Urothelium cell line (cell line): ENCODE data around the gene HAAO.

Experiments used
- DNase-seq: peaks from one replicate; pipeline ENCODE4 v3.0.0; 2011; ENCODE audit warnings: low spot score, mixed read lengths
- FAIRE-seq: peaks from 2 replicates; lab custom pipeline; 2011; peaks lifted over from hg19 to GRCh38; lab: Jason Lieb, UNC

The HAAO gene

DNA sequence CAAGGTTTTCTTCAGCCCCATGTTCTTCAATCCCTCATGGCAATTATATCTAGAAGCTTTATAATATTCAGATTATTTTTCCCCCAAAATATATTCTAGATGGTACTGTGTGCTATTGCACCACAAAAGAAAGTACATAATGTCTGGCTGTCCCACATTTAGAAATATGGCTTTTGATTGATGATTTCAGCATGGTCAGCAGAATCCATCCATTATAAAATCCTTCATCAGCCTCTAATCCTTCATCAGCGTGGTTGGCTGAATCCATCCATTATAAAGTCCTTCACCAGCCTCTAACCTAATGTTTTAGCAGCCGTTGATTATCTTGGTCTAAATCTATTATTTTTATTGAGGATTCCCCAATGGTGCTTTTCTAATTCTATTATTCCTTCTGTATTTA is 23.3 kb upstream of the HAAO start:
- no peak for FAIRE-seq

DNA sequence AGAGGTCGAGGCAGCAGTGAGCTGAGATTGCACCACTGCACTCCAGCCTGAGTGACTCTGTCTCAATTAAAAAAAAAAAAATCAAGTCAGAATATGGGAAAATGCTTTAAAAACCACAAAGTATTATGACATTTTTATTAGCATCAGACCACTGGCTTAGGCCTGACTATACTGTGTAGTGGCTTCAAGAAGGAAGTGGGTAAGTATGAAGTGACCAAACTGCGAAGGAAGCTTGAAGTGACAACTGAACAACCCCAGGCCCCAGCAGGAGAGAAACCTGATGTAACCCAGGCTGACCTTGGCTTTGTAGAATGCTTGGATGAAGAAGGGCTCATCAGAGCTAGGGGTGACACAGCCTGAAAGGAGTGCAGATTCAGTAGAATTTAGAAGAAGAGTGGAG is 21.4 kb upstream of the HAAO start:
- DNase-seq (no peak), FAIRE-seq (no peak)

More for the DNA sequence above, 23.3 kb upstream of the HAAO start:
- no peak for DNase-seq

DNA sequence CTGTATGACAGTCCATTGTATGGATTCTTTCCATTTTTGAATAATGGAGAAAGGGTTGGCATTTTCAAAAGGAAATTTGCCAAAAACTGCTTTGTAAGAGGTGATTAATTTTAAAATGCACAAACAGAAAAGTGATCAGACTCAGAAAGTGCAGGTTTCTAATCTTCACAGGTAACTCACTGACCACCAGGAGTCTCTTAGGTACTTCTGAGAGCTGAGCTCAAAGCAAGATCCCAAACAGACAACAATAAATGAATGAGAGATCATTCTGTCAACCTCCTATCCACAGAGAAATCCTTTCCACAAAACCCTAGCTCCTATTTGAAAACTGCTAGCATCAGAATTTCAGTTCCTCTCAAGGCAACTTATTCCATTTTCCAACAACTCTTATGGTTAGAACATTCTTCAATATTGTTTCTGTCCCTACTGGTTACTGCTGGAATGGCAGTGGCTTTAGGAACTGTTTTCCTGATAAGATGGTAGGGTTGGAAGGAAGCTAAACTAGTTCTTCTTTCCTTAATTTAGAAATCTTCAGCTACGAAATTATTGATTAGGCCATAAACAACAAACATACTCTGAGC is 20.6 kb upstream of the HAAO start:
- DNase-seq: no peak
- FAIRE-seq: no peak

DNA sequence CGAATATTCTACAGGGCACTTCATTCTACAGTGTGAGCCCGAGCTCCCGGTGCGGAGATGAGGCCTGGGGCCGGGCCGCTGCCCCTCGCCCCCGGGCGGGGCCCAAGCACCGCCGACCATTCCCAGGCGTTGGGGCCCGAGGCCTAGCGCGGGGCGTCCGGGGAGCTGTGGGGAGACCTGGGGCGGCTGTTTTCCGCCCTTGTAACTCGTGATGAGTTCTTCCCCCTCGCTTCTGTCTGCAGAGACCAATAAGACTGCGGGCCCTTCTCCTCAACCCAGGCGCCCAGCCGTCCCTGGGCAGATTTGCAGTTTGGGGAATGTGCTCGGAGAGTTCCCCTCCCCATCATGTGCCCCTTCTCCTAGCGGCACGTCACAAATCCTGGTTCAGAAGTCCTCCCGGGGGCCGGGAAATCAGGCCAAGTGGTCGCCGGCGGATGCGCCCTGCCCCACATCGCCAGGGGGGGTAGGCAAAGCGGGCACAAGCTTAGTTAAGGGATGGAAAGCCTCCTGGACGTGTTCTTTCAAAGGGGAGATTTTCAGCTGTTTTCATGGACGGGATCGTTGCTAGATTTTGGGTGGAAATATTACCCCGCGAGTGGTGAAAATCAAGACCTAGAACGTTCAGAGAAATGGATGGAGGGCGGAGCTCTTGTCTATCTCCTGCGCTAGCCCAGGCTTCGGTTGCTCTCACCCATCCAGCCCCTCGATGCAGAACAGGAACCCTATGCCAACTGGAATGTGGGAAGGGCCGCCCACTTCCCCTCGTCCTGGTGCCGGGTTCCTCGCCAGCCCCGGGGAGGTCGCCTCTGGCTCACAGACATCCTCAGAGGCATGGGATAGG is 18.8 kb upstream of the HAAO start:
- peak; percentile 86 for DNase-seq
- no peak for FAIRE-seq

DNA sequence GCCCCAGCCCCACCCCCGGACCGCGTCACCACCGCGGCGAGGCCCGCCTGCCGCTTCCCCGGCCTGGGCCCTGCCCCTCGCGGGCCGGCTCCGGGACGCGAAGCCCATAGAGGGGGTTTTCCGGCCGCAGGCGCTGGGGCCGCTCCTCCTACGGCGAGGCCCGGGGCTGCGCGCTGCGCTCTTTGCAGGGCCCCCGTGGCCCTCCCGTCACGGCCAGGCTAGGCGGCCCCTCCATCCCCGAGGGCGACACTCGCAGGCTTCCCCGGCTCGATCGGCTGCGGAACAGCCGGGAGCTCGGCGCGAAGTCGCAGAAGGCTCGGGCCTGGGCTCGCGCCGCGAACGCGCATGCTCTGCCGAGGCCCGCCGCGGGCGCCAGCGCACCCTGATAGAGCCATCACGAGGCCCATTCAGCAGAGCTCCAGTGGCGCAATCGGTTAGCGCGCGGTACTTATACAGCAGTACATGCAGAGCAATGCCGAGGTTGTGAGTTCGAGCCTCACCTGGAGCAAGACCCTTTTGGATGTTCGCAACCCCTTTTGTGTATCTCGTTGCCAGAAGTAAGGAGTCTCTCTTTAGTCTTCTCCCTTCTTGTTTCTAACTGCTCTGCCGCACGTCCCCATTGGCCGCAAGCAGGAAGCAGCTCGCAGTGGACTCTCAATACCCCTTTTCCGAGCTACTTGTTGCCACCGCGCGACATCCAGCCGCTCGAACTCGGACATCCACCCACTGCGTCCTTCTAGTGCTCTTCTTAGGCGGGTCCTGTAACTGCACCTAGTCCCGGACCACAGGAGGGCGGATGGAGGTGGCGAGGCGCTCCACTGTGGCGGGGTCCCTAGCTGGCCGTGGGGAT is 18.0 kb upstream of the HAAO start:
- FAIRE-seq: peak; percentile 83
- peak; percentile 96 for DNase-seq

DNA sequence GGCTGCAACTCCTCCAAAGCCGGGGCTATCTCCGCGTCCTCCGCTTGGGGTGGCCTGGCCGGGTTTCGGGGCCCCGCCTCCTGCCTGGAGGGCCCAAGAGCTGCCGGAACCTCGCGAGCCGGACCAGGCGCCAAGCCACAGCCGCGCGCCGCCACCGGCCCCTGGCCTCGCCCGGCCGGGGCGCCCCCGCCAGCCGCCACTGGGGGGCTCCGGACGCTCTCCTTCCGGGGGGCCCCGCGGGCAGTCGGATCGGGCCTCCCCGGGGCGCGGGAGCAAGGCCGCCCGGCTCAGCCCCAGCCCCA is 17.4 kb upstream of the HAAO start:
- DNase-seq (peak; percentile 91), FAIRE-seq (no peak)

DNA sequence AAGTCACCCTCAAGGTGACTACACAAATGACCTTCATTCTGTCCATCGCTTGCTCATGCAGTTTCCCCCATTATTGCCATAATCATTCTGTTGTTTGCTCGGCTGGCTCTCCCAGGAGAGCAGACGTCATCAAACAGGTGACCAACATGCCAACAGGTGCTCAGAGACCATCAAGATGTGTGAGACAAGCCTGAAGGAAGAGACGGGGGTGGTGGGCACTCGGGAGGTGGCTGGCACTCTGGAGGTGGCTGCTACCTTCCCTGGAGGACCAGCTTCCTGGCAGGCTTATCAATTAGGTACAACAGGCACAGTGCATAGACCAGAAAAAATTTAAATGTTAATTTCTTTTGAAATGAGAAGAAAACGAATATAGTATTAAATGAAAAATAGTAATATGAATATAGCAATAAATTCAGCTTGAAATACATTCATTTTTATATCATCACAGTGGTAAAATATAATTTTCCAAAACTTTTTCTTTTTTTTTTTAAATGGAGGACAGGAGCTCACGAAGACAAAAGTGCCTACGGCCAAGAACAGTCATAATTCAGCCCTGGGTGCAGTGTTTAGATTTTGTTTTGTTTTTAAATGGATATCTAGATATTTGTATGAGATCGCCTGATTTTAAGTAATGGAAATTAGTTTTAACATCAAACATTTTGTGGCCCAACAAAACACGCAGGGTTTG is 16.9 kb upstream of the HAAO start:
- FAIRE-seq (no peak), DNase-seq (no peak)

DNA sequence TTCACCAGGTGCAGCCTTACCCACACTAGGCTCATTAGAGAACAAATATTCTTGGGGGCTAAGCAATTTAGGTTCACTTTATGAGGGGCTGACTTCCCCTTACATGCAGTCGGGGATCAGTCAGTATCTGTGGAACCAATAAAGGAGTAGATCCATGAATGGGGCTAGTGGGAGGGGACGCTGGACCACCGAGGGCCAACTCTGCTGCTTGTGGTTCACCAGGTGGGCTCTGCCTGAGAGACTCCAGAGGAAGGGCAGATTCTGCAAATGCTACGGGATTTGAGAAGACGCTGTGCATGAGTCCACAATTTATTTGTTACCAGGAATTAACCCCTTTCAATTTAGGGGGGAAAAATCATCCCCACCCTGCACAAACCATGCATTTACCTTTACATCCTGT is 15.9 kb upstream of the HAAO start:
- DNase-seq (no peak), FAIRE-seq (no peak)

DNA sequence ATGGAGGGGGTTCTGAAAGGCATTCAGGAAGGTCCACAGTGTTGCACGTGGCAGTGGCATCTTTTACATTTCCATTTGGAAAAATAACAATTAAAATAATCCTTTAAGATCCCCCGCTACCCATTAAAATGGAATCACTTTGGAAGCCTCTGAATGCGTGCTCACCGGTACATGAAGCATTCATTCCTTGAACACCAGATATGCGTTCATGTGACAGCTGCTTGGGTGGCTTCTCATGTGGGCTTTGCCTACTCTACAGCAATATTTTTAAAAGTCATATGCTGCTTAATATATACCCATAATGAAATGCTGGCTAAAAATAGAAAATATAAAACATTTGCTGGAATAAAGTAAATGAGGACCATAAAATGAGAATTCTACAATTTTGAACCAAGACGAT is 14.4 kb upstream of the HAAO start:
- FAIRE-seq (no peak), DNase-seq (no peak)

DNA sequence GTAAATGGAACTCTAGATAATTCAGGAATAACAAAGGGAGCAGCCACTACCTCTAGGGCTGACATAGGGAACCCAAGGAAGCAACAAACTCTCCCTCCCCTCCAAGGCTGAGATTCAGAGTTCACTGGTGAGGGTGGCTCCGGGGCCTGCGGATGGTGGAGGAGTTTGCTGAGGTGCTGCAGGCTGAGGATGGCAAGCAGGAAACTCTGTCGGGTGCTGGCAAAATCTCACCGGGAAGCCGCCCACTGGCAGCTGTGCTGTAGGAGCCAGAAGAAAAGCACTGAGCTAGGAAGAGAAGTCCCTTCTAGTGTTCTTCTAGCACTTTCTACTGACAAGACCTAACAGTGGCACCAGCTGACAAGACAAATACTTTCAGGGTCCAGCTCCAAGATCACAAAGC is 12.5 kb upstream of the HAAO start:
- no peak for FAIRE-seq

DNA sequence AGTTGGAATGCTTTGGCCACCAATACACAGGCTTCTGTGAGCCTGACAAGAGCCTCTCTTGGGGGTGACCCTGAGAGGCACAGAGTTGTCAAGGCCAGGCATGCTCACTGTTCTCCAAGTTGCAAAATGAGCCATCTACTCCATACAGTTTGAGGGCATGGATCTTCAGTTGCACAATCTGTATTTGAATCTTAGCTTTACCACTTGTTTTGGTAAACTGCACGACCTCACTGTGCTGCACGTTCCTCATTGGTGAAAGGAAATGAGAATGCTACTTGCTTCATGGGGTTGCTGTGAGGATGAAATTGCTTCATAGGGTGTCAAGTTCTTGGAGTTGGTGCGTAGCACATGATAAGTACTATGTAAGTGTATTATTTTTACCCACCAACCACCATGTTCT is 12.0 kb upstream of the HAAO start:
- DNase-seq: no peak

More for the DNA sequence above, 12.5 kb upstream of the HAAO start:
- no peak for DNase-seq

DNA sequence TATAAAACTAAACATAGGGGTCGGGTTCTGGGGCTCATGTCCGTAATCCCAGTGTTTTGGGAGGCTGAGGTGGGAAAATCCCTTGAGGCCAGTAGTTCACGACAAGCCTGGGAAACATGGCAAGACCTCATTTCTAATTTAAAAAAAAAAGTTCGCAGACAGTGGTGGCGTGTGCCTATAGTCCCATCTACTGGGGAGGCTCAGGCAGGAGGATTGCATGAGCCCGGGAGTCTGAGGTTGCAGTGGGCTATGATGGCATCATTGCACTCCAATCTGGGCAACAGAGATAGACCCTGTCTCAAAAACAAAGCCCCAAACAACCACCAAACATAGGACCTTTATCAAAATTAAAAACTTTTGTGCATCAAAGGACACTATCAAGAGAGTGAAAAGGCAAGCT is 9.8 kb upstream of the HAAO start:
- no peak for FAIRE-seq
- no peak for DNase-seq

More for the DNA sequence above, 12.0 kb upstream of the HAAO start:
- FAIRE-seq: no peak

DNA sequence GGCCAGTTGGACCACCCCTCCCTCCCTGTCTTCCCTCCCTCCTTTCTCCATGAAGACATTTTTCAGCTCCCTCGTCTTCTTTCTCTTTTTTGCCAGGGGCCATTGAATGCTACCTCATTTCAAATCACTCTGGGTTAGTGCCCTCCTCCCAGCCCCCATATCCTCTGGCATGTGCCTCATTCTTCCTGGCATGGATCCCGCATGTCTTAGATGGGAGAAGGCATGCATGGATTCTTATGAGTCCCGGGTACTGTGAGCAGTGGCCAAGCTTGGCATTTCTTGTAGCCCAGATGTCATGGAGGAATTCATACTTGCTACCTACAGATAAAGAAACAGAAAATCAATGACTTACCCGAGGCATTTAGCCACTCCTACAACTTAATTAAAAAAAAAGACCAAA is 9.0 kb upstream of the HAAO start:
- DNase-seq (no peak), FAIRE-seq (no peak)

DNA sequence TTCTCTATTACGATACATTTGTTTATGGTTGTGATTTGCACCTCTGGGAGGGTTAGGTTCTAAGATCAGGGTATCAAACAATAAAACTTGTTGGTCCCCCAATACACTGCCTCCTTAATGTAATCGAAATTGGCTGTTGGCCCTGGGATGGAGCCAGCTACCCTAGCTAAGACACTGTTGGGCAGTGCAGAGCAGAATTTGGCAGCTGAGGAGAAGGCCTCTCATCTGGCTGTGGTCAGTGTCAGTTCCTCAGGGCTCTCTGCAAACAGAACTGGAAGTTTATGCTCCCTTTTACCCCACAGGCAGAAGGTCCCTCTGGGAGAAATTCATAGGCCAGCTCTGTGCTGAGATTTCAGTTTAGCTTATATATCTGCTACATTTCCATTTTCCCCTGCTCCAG is 8.6 kb upstream of the HAAO start:
- FAIRE-seq: no peak
- no peak for DNase-seq

DNA sequence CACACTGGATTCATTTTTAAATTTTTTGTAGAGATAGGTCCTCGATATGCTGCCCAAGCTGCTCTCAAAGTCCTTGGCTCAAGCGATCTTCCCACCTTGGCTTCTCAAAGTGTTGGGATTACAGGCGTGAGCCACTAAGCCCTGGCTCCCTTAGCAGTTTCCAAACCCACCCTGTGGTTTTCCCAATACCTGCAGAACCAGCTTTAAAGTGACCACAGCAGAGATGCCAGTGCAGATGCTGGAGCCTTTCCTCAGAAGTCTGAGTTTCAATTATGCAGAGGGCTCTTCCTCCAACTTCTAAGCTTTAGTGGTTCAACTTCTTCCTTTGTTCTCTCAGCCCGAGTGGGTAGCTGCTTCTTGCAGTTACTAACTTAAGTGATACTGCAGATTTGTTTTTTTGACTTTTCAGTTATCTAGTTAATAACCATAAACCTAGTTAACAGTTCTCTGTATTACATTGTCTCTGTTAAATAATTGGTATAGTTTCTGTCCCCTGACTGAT is 8.1 kb upstream of the HAAO start:
- no peak for FAIRE-seq
- no peak for DNase-seq

DNA sequence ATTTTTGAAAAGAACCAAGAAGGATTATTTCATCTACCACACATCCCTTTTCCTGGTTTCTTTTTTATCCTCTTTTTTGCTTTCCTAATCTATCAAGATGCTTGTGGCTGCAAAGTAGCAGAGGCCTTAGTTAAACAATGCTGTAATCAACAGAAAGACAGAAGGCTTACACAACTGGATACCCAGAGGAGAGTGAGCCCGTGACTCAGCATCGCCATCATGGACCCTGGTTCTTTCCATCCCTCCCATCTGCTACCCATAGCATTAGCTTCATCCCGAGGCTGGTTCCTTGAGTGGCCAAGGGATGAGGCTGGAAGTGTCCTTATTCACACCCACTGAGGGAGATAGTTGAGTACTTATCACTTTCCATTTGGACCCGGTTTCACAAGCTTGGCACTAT is 7.5 kb upstream of the HAAO start:
- no peak for FAIRE-seq
- no peak for DNase-seq

DNA sequence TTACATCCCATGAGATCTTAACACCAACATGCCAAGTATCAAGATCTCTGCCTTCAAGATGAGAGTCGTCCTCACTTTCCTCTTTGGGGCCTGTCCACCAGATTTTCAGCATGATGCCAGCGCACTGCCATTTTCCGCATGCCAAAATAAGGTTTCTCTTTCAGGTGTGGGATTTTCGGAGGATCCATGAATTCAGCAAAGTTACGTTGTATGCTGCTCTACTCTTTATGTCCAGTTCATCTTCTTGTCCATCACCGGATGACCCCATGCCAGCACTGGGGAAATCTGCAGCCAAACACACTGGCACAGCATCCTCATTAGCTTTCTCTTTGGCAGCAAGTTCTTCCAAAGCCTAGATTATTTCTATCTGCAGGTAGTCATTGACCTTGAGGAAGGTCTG is 4.9 kb upstream of the HAAO start:
- DNase-seq: no peak
- no peak for FAIRE-seq

DNA sequence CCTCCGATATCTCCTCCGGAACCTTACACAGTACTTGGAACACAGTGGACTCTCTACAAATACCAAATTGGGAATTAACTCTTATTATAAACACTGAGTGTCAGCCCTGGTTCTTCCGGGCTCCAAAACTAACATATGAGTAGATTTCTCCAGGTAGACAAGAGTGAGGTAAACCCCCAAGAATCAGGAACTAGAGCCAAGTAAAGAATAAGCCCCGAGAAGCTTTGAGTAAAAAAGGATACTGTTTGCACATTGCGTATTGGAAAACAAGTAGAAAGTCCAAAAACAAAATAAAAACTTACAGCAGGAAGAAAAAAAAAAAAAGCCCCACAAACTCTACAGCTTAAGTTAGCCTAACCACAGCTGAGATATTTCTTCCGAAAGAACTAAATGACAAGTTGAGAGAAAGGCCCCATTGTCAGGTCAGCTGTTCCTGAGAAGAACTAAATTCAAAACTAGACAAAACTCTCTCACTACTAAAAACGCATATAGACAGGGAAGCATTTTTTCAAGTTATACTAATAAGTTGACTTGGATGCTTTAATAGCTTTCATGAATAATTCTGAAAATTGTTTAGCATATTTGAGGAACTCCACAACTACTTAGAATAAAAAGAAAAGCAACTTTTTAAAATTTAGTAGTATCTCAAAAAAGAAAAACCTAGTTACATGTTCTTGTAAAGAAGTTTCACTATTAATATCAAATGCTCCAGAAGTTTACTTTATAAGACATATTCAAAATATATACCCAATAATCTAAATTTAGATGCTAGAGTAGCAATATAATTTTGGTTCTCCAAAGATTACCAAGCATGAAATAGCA is 4.3 kb upstream of the HAAO start:
- FAIRE-seq (no peak), DNase-seq (no peak)

DNA sequence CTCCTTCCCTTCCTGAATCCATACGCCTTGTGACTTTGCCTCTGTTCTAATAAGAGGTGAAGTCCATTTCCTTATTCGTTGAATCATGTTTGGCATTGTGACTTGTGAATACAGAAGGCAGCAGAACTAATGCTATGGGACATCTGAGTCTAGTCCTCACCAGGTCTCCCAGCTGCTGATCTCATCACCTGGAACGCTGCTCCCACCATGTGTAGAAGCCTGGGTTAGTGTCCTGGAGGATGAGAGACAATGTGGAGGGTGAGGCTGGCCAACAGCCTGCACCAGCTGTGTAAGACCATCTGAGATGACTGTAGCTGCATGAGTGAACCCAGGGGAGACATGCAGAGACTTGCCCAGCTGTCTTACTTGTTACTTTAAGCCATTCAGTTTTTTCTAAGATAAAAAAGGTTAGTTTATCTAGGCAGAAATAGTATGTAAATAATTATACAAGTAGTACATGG is 3.5 kb upstream of the HAAO start:
- FAIRE-seq: no peak
- DNase-seq: no peak

DNA sequence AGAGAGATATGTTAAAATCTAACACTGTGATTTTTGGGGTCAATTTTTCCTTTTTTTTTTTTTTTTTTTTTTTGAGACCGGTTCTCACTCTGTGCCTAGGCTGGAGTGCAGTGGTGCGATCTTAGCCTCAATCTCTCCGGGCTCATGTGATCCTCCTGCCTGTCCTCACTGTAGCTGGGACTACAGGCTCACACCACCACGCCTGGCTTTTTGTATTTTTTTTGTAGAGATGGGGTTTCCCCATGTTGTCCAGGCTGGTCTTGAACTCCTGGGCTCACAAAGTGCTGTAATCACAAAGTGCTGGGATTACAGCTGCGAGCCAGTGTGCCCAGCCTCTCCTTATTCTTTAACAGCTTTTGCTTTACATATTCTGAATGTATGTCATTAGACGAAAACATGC is 2.9 kb upstream of the HAAO start:
- FAIRE-seq (no peak), DNase-seq (no peak)
